NCI-H1930 (cell line): Measurements from ENCODE around the gene PCNA.

Source experiments
- DNase-seq, 2 experiments: peaks; one replicate each; lab custom pipeline; 2025; lab: John Stamatoyannopoulos, UW

The PCNA gene

GRCh38 chr20:5119435-5120184, at the start of gene PCNA:
TSS of gene PCNA (minus strand) at chr20:5119958. CDS start at chr20:5119798, 160 bp downstream.
- peak; percentile 94 to 96 for DNase-seq

DNA sequence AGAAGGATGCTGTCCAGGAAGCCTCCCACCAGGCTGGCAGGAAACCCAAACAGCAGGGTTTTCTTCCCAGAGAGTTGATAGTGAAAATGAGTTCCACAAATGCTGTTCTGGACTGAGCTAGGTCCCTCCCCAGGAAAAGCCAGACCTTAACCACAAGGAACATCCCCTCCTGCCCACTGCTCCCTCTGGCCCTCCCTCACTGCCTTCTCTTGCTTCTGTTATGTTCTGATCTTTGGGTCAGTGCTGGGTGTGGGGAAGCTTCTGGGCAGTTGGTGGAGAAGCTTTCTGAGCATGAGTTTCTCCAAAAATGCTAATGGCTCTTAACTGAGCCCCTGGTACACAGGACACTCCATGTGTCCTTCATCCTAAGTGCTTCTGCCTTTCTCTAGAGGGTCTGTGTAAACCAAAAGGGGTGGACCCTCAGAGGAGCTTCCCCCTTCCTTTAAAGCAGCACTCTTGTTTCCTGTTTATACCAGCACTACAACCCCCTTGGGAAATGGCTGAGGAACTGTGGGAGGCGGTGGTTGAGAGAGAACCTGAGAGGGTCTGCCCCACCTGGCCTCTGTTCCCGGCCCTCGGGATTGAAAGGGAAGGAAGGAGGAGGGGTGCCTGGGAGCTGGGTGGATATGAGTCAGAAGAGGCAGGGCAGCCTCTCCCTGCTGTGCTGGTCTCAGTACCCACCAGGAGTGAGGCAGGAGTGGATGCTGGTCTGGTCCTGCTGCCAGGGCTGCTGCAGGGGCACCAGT, 49.1 kb upstream of the PCNA start:
- DNase-seq = no peak

DNA sequence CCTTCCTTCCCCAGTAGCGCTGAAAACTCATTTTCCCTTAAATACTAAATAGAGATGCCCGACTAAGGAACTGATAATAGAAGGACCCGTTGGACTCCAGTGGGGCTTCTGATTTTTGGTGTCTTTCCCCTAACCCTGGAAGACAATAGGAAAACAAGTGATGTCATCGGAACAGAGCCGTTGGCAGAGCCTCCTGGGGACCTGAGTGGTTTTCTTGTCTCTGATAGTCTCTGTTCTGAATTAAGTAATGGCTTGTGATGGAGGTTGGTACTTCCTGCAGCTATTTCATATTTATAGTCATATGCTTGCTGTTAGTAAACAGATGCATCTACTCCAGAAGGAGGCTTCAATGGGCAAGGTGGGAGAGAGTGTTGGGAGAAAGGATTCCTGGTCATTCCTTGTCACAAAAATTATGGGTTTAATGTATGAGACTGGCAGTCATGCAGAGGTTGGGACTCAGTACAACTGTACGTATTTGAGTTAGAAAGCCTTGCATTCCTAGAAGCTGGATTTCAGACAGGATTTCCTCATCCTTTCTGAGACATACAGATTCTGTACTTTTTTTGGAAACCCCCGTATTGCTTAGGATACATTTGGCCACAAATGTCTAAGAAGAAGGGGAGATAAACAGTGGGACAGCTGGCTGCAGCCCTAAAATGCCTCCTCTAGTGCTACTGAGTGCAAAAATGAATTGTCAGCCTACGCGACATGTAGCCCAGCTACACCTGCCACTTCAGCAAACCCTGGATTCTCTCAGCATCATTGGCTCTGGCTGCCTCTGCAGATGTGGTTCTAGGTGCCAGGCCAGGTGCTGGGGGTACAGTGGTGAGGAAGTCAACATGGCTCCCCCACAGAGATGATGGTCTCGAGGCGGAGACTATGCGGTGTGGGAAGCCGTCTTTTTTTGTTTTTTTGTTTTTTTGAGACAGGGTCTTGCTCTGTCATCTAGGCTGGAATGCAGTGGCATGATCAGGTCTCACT, 45.2 kb upstream of the PCNA start:
- no peak for DNase-seq

DNA sequence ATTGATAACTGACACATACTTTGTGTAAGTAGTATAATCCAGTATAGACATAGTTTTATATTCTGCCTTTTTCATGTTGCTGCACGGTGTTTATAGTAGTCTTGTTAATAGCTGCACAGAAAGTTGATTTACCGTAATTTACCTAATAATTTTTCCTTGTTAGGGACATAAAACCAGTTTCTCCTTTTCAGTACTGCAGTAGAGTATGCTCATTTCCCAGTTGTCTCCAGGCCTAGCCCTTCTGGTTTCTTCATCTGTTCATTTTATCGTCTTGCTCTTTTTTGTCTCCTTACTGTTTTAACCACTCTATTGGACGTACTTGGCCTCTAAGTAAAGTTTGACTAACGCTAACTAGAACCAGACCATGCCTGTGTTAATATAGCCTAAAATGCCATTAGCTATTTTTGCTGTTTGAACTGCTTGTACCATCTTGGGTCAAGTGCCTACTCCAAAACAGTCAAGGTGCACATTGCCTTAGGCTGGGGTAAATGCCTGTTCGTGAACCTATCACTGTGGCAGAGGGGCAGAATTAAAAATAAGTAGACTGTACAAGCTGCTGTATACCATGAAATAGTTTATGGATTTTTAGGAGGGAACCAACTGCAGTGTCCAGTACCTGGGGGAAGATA, 41.9 kb upstream of the PCNA start:
- no peak for DNase-seq

DNA sequence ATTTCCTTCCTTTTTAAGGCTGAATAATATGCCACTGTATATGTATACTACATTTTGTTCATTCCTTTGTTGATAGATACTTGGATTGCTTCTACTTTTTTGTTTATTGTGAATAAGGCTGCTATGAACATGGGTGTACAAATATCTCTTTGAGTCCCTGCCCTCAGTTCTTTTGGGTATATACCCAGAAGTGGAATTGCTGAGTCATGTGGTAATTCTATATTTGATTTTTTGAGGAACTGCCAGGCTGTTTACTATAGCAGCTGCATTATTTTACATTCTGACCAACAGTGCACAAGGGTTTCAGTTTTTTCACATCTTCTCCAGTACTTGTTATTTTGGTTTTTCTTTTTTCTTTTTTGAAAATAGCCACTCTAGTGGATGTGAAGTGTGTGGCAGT, 41.1 kb upstream of the PCNA start:
- DNase-seq = no peak

DNA sequence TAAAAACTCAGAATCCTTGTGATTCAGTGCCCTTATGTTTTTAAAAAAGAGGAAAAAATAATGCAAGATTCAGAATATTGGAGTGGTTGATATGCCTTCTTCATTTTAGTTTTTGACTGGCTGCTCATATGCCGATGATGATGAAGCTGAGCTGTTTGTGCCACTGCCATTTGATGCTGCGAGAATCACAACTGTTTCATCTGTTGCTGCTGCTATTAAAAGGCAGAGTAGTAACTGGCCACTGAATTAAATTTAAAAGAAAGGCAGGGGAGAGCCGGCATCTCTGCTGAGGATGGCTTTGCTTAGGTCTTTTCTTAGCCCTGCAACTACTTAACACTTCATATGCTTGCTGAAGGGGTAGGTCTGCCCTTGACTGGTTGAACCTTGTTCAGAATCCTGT, 40.2 kb upstream of the PCNA start:
- DNase-seq = no peak

- no peak for DNase-seq
Observed at GRCh38 chr20:5156675-5157448, 37.1 kb upstream of the PCNA start.

GRCh38 chr20:5155404-5155803, 35.6 kb upstream of the PCNA start:
- no peak for DNase-seq

DNA sequence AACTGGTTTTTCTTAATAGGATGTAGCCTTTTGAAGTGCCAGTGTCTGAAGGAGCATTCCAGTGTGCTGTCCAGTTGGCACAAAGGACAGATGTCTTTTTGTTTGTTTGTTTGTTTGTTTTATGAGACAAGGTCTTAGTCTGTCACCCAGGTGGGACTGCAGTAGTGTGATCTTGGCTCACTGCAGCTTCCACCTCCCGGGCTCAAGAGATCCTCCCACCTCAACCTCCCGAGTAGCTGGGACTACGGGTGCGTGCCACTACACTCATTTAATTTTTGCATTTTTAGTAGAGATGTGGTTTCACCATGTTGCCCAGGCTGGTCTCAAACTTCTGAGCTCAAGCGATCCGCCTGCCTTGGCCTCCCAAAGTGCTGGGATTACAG, 34.8 kb upstream of the PCNA start:
- no peak for DNase-seq

DNA sequence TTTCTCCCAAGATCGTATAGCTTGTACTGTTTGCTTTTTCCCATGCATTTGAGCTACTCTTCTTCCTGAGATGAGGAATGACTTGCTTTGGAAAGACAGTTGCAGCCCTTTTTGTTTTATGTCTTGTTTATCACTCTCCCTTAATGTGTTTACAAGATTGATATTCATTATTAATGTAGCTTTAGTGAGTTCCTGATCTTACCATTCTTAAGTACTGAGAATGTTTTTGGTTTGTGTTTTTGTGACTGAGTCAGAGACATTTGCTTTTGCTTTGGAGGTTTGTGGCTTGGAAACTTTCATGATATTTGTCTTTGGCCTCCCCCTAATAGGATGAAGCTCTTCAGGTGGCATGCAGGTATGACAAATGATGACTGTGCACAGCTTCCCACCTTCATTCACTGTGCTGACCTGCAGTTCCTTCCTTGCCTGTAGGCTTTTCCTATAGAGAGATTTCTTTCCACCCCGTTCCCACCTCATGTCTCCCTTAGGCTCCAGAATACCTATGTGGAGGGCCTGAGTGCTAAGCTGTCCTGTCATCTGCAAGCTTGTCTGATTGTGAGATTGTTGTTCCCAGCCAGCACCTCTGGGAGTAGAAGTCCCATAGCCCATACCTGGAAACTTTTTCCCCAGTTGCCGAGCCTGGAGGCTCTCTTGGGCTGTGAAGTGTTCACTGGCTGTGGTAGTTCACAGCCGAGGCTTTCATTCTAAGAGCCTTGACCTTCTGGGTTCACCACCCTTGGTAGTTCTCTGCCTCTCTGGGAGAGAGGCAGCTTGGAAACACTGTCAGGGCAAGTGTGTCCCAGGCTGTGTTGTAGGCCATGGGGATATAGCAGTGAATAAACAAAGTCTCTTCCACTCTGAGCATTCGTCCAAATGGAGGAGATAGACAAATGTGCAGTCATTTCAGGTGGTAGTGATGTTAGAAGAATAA, 34.1 kb upstream of the PCNA start:
- DNase-seq = no peak

DNA sequence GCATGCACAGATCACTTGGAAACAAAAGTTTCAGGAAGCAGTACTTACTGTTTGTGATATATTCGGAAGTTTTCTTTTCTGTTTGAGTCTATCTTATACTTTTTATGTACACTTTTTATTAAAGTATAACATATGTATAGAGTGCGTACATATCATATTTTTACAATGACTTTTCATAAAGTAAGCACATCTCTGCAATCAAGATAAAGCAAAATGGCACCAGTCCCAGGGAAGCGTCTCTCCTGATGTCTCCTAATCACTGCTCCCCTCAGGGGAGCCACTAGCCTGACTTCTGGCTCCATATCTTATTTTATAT, 33.4 kb upstream of the PCNA start:
- DNase-seq = no peak

- DNase-seq = no peak
Observed at GRCh38 chr20:5150226-5151076, 30.7 kb upstream of the PCNA start.

DNA sequence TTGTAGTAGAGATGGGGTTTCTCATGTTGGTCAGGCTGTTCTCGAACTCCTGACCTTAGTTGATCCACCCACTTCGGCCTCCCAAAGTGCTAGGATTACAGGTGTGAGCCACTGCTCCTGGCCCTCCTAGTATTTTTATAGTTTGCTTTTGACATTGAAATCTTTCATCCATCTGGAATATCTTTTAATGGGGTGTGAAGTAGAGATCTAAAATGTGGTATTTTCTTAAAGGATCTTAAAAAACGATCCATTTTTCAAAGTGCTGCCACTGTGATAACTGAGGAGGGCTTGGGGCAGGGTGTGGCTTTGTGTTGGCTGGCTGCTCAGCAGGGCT, 30.1 kb upstream of the PCNA start:
- no peak for DNase-seq

DNA sequence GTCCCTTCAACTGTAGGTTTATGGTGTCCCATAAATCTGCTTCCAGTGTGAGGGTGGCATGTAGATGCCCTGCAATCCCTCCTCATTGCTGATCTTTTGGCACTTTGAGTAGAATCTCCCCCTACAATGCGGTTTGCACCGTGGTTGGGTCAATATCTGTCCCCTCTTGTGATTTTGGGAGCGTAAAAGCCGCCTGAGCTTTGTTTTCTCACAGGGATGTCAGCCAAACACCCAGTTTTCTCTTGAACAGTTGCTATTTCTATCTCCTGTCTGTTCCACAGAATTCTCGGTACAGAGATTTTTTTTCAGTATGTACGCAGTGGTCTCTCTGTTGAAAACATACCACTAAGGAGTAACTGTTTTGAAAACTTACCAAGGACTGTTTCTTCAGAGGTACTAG, 28.8 kb upstream of the PCNA start:
- no peak for DNase-seq

DNA sequence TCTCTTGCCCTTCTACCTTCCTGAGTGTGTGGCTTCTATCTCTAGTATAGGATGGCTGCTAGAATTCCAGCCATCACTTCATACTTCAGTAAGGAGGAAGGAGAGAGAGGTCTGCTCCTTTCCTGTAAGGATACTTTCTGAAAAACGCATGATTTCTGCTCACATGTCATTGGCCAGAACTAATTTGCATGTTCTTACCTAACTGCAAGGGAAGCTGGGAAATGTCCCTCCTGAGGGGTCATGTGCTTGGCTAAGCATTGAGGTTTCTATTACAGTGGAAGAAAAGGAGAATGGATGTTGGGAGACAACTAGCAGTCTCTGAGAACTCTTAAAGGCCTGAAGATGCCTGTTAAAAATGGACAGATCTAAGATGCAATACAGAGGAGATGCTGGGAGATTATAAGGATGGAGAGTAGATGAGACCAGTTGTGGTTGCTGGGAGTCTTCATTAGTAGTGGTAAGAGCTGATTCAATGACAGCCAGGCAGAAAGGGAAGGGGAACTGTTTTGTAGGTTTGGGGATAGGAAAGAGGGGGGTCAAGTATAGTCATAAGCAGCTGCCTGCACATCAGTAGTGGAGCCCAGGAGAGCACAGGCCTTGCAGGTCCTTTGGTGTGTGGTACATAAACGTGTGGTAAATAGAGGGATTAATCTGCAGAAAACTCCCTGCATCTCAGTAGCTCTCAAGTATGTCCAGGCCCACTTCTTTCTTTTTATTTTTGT, 27.3 kb upstream of the PCNA start:
- no peak for DNase-seq

GRCh38 chr20:5146099-5146668, 26.4 kb upstream of the PCNA start:
- DNase-seq = no peak

- DNase-seq = no peak
Observed at GRCh38 chr20:5145365-5146098, 25.8 kb upstream of the PCNA start.

DNA sequence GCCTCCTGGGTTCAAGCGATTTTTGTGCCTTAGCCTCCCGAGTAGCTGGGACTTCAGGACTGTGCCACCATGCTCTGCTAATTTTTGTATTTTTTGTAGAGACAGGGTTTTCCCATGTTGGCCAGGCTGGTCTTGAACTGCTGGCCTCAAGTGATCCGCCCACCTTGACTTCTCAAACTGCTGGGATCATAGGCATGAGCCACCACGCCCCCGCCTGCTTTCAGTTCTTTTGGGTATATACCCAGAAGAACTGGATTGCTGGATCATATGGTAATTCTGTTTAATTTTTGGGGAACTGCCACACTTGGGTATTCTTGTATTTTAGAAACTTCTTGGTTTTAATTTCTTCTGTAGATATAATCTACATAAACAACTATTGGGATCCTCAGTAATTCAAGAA, 24.1 kb upstream of the PCNA start:
- no peak for DNase-seq
